GM23338 (cell line): ENCODE data around the gene DPP10. TPM values are rescaled to one million over a fixed set of nuclear protein-coding genes. Genes with fewer than 3 reads are reported as not detected.

Experiments used
- ATAC-seq: fragments of 200-7000 bp; cut with Tn5 transposase; 3 replicates; pipeline ENCODE4 v1.9.1; 2020
- DNase-seq: peaks from one replicate; pipeline ENCODE4 v3.0.0-alpha.2; 2015; ENCODE audit warnings: low spot score
- H2AFZ ChIP-seq: fragments of 200-600 bp; sonication (generic); 2 replicates; pipeline ENCODE4 v1.8.0; 2016; ENCODE audit warnings: antibody characterized with exemption, mild to moderate bottlenecking, moderate library complexity
- H3F3A ChIP-seq: fragments of 200-600 bp; sonication (generic); replicated peaks from 2 replicates; pipeline ENCODE4 v1.8.0; 2017; ENCODE audit warnings: antibody characterized with exemption, mixed run types, low read depth
- H3K27ac ChIP-seq: fragments of 200-600 bp; sonication (generic); 2 replicates; pipeline ENCODE4 v1.6.1; 2016; ENCODE audit warnings: low read depth
- H3K27me3 ChIP-seq: fragments of 200-600 bp; sonication (generic); 2 replicates; pipeline ENCODE4 v1.8.0; 2016; ENCODE audit warnings: mild to moderate bottlenecking, mixed run types, moderate library complexity; ENCODE audit not compliant: insufficient read depth
- H3K36me3 ChIP-seq: fragments of 200-600 bp; sonication (generic); 2 replicates; pipeline ENCODE4 v1.8.0; 2016; ENCODE audit warnings: mild to moderate bottlenecking; ENCODE audit not compliant: insufficient read depth
- H3K4me1 ChIP-seq: fragments of 200-600 bp; sonication (generic); 2 replicates; pipeline ENCODE4 v1.8.0; 2016; ENCODE audit warnings: mild to moderate bottlenecking, moderate library complexity; ENCODE audit not compliant: insufficient read depth
- H3K4me2 ChIP-seq: fragments of 200-600 bp; sonication (generic); 2 replicates; pipeline ENCODE4 v1.7.1; 2017; ENCODE audit warnings: mixed run types
- H3K4me3 ChIP-seq: fragments of 200-600 bp; sonication (generic); 2 replicates; pipeline ENCODE4 v1.6.1; 2016; ENCODE audit warnings: mixed run types
- H3K79me2 ChIP-seq: fragments of 200-600 bp; sonication (generic); replicated peaks from 2 replicates; pipeline ENCODE4 v1.8.0; 2017; ENCODE audit warnings: mild to moderate bottlenecking; ENCODE audit not compliant: insufficient read depth
- H3K9me2 ChIP-seq: fragments of 200-600 bp; sonication (generic); 2 replicates; pipeline ENCODE4 v1.8.0; 2017; ENCODE audit not compliant: insufficient read depth
- H4K20me1 ChIP-seq: fragments of 200-600 bp; sonication (generic); replicated peaks from 2 replicates; pipeline ENCODE4 v1.8.0; 2017; ENCODE audit warnings: mild to moderate bottlenecking; ENCODE audit not compliant: insufficient read depth
- H3K27ac Mint-ChIP-seq: 2 replicates; pipeline ENCODE4 v1.8.0; 2020; ENCODE audit warnings: inconsistent platforms, mild to moderate bottlenecking, moderate library complexity, mixed read lengths
- H3K27me3 Mint-ChIP-seq: 3 replicates; pipeline ENCODE4 v1.8.0; 2022; ENCODE audit warnings: low read depth, mild to moderate bottlenecking, moderate library complexity, mixed read lengths, inconsistent platforms; ENCODE audit not compliant: insufficient read depth, poor library complexity
- H3K36me3 Mint-ChIP-seq: 3 replicates; pipeline ENCODE4 v1.8.0; 2021; ENCODE audit warnings: low read depth, mild to moderate bottlenecking, inconsistent platforms, moderate library complexity, mixed read lengths
- H3K4me1 Mint-ChIP-seq: 3 replicates; pipeline ENCODE4 v1.8.0; 2020; ENCODE audit warnings: mild to moderate bottlenecking, inconsistent platforms, mixed read lengths
- H3K4me3 Mint-ChIP-seq: 3 replicates; pipeline ENCODE4 v1.8.0; 2021; ENCODE audit warnings: moderate library complexity, mild to moderate bottlenecking, inconsistent platforms, mixed read lengths
- H3K9me3 Mint-ChIP-seq: 3 replicates; pipeline ENCODE4 v1.8.0; 2020; ENCODE audit warnings: moderate library complexity, mild to moderate bottlenecking, inconsistent platforms, mixed read lengths
- CREB1 ChIP-seq: fragments of 250-450 bp; sonication (Bioruptor Pico); IDR thresholded peaks from 2 replicates; pipeline ENCODE4 v1.5.0; 2020; ENCODE audit warnings: low read depth, mild to moderate bottlenecking, moderate library complexity
- CTCF ChIP-seq, 2 experiments: fragments of 200-600 bp in 1 of 2; sonication (generic) in 1 of 2; conservative IDR thresholded peaks; 2 replicates each; pipeline versions ENCODE4 v1.5.1 to v1.6.1; 2016 to 2017; ENCODE audit warnings: antibody characterized with exemption in 2 of 2, low read depth in 2 of 2, mild to moderate bottlenecking in 2 of 2, moderate library complexity in 1 of 2
- ETS1 ChIP-seq: IDR thresholded peaks from 2 replicates; pipeline ENCODE4 v1.6.1; 2016; ENCODE audit warnings: antibody characterized with exemption
- EZH2 ChIP-seq: fragments of 200-600 bp; sonication (generic); IDR thresholded peaks from one replicate; pipeline ENCODE4 v1.8.0; 2017; ENCODE audit warnings: antibody characterized with exemption, mild to moderate bottlenecking, low read depth; ENCODE audit not compliant: unreplicated experiment
- EZH2phosphoT487 ChIP-seq: fragments of 200-600 bp; sonication (generic); IDR thresholded peaks from one replicate; pipeline ENCODE4 v1.8.1; 2018; ENCODE audit warnings: antibody characterized with exemption; ENCODE audit not compliant: unreplicated experiment
- JUNB ChIP-seq: IDR thresholded peaks from one replicate; pipeline ENCODE4 v1.6.1; 2016; ENCODE audit warnings: antibody characterized with exemption; ENCODE audit not compliant: unreplicated experiment
- NANOG ChIP-seq: IDR thresholded peaks from 2 replicates; pipeline ENCODE4 v1.6.1; 2016; ENCODE audit warnings: antibody characterized with exemption, borderline replicate concordance
- POLR2AphosphoS5 ChIP-seq: IDR thresholded peaks from 2 replicates; pipeline ENCODE4 v1.6.1; 2016; ENCODE audit warnings: antibody characterized with exemption, low read depth
- REST ChIP-seq: IDR thresholded peaks from one replicate; pipeline ENCODE4 v1.6.1; 2018; ENCODE audit warnings: antibody characterized with exemption; ENCODE audit not compliant: unreplicated experiment
- STAT1 ChIP-seq: IDR thresholded peaks from one replicate; pipeline ENCODE4 v1.6.1; 2016; ENCODE audit warnings: antibody characterized with exemption; ENCODE audit not compliant: unreplicated experiment
- ZNF114 ChIP-seq: fragments of 250-450 bp; sonication (Bioruptor Pico); IDR thresholded peaks from 2 replicates; pipeline ENCODE4 v1.5.0; 2020; ENCODE audit warnings: mild to moderate bottlenecking, moderate library complexity
- ZNF331 ChIP-seq: fragments of 250-450 bp; sonication (Bioruptor Pico); IDR thresholded peaks from 2 replicates; pipeline ENCODE4 v1.5.0; 2020; ENCODE audit warnings: low read depth, mild to moderate bottlenecking, moderate library complexity
- ZNF462 ChIP-seq: fragments of 250-450 bp; sonication (Bioruptor Pico); IDR thresholded peaks from 2 replicates; pipeline ENCODE4 v1.5.0; 2020; ENCODE audit warnings: mild to moderate bottlenecking, moderate library complexity
- polyA plus RNA-seq: library from polyadenylated mRNA; unstranded; fragments of >200 nt; fragmentation: Nextera tagmentation; extraction: Ambion mirVana; gene quantifications from 2 replicates; pipeline ENCODE4 v1.2.1, GENCODE V29; 2016
- total RNA-seq: library from RNA; depleted of rRNA; stranded (reverse); fragments of >200 nt; shearing (Covaris generic); gene quantifications from 2 replicates; pipeline ENCODE4 v1.2.3, GENCODE V29; 2014

DPP10 gene
- total and polyA plus RNA-seq, 2 experiments from 2014 or later: 3.6 to 14.8 TPM

- H3F3A ChIP-seq: no peaks in the 10 kb centered on the region
- H3K79me2 ChIP-seq: no peaks in the 10 kb centered on the region
- Mint-ChIP-seq H3K27me3 (no peaks in the 10 kb centered on the region), H3K36me3 (no peaks in the 10 kb centered on the region), H3K4me3 (no peak overlapping the region), H3K27ac (peak overlapping the region; percentile 4; the same call in 1 of the 2 replicates), H3K9me3 (no peaks in the 10 kb centered on the region), H3K4me1 (peaks cover 26% of the 10 kb centered on the region)
- H3K27me3 ChIP-seq: no peaks in the 10 kb centered on the region
- H3K4me3 ChIP-seq: no peak overlapping the region
- H4K20me1 ChIP-seq: no peaks in the 10 kb centered on the region
- DNase-seq (no peak), ATAC-seq (no peak)
- peaks cover 4% of the 10 kb centered on the region; the same call in 1 of the 2 replicates for H3K9me2 ChIP-seq
- no peak overlapping the region for H3K27ac ChIP-seq
- H3K4me1 ChIP-seq: peaks cover 27% of the 10 kb centered on the region
- H3K4me2 ChIP-seq: no peak overlapping the region
- H3K36me3 ChIP-seq: no peaks in the 10 kb centered on the region
- no peak overlapping the region for H2AFZ ChIP-seq
- TF ChIP-seq ETS1: no peak
- no peak for TF ChIP-seq ZNF462 (CRISPR knock-in tag)
- TF ChIP-seq STAT1: no peak
- TF ChIP-seq ZNF331: no peak
- TF ChIP-seq JUNB: no peak
- no peak for TF ChIP-seq EZH2
- TF ChIP-seq REST: no peak
- no peak for TF ChIP-seq EZH2phosphoT487
- no peak for TF ChIP-seq NANOG
- TF ChIP-seq CTCF (conservative IDR thresholded peaks at IDR 0.05; ENCODE audit: low read depth in 2 of 2): no peak
- no peak for TF ChIP-seq POLR2AphosphoS5
- no peak for TF ChIP-seq CREB1
- no peak for TF ChIP-seq ZNF114 (CRISPR knock-in tag)
Measured at GRCh38 chr2:115542331-115542730, 1099.9 kb downstream of the DPP10 start.
